ENCODE results near the gene SARS1.

Gene SARS1

GRCh38 chr1:109263234-109263596 lies 49.5 kb downstream of the SARS1 start:
- no peak for DNase-seq

DNA sequence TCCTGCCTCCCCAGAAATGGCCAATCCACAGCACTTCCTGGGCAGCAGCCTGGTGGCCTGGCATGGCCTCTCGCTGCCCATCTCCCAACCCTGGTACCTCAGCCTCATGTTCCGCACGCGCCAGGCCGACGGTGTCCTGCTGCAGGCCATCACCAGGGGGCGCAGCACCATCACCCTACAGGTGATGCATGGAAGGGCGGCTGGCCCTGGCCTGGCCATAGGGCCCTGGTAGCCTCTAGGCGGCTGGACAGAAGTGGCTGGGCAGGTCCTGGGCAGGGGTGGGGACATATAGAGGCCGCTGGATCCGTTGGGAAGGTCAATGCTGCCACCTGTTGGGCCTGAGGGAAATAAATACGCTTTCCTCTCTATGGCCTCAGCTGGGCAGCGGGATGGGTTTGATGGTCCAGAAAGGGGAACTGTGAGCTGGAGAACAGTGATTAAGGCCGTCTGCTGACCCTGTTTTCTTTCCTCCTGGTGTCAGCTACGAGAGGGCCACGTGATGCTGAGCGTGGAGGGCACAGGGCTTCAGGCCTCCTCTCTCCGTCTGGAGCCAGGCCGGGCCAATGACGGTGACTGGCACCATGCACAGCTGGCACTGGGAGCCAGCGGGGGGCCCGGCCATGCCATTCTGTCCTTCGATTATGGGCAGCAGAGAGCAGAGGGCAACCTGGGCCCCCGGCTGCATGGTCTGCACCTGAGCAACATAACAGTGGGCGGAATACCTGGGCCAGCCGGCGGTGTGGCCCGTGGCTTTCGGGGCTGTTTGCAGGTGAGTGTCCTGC lies 50.1 kb downstream of the SARS1 start:
- peak; percentile 64 for DNase-seq

GRCh38 chr1:109264379-109264755 lies 50.6 kb downstream of the SARS1 start:
- DNase-seq: no peak

- DNase-seq: no peak
These were observed 51.3 kb downstream of the SARS1 start for GRCh38 chr1:109265016-109265415.

GRCh38 chr1:109265741-109266330 lies 52.1 kb downstream of the SARS1 start:
- DNase-seq: no peak

GRCh38 chr1:109266965-109267364 lies 53.2 kb downstream of the SARS1 start:
- peak; percentile 61 for DNase-seq

DNA sequence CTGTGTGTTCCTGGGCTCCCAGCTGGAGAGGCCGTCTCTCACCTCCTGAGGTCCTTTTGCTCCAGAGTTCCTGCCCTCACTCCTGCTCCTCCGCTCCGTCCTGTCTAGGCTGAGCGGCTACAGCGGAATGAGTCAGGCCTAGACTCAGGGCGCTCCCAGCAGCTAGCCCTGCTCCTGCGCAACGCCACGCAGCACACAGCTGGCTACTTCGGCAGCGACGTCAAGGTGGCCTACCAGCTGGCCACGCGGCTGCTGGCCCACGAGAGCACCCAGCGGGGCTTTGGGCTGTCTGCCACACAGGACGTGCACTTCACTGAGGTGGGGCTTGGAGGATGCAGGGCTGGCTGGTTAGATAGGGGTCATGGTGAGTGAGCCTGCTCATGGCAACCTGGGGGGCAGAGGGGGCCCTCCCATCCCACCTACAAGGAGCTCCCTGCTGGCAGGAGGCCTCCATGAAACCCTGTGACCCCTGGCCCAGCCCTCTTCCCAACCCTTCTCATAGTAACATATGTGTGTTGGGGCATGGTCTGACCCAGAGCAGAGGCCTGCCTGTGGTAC lies 54.1 kb downstream of the SARS1 start:
- no peak for DNase-seq

GRCh38 chr1:109268431-109269211 lies 54.9 kb downstream of the SARS1 start:
- DNase-seq: no peak

DNA sequence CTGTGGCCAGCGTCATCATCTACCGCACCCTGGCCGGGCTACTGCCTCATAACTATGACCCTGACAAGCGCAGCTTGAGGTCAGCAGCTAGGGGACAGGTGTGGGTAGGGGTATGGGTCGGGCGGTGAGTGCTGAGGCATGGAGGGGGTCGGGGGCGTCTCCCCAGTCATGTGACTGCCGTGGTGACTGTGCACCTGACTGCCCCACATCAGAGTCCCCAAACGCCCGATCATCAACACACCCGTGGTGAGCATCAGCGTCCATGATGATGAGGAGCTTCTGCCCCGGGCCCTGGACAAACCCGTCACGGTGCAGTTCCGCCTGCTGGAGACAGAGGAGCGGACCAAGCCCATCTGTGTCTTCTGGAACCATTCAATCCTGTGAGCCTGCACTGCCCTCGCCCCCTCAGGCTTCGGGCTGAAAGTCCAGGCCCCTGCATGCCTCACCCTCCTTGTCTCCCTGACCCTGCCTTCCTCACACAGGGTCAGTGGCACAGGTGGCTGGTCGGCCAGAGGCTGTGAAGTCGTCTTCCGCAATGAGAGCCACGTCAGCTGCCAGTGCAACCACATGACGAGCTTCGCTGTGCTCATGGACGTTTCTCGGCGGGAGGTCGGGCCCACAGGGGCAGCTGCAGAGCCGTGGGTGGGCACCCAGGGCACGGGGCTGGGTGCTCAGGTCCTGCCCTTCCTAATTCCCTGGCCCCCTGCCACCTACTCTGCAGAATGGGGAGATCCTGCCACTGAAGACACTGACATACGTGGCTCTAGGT lies 55.7 kb downstream of the SARS1 start:
- DNase-seq: no peak

DNA sequence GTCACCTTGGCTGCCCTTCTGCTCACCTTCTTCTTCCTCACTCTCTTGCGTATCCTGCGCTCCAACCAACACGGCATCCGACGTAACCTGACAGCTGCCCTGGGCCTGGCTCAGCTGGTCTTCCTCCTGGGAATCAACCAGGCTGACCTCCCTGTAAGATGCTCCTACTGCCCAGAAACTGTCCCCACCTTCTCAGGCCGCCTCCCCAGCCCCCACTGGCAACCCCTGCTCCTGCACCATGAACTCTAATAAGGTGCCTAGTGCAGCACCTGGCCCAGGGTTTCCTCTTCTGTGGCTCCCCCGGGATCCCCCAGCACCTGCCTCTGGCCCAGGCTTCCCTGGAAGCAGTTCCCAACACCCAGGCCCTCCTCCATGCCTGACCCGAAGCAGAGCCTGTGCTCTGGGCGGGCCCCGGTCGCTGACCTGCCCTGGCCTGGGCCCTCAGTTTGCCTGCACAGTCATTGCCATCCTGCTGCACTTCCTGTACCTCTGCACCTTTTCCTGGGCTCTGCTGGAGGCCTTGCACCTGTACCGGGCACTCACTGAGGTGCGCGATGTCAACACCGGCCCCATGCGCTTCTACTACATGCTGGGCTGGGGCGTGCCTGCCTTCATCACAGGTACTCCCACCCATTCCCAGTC lies 56.4 kb downstream of the SARS1 start:
- no peak for DNase-seq

- no peak for DNase-seq
These were observed 57.1 kb downstream of the SARS1 start for GRCh38 chr1:109270623-109271317.

DNA sequence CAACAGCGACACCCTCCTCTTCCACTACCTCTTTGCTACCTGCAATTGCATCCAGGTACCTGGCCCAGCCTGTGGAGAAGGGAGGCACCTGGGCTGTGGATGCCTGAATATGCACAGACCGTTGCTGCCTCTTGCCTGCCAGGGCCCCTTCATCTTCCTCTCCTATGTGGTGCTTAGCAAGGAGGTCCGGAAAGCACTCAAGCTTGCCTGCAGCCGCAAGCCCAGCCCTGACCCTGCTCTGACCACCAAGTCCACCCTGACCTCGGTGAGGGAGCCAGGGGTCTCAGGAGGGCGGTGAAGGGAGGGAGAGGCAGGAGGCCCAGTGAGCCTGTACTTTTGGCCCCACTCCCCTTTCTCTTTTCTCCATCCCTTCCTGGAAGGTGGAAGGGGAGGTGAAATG lies 57.7 kb downstream of the SARS1 start:
- DNase-seq: no peak

DNA sequence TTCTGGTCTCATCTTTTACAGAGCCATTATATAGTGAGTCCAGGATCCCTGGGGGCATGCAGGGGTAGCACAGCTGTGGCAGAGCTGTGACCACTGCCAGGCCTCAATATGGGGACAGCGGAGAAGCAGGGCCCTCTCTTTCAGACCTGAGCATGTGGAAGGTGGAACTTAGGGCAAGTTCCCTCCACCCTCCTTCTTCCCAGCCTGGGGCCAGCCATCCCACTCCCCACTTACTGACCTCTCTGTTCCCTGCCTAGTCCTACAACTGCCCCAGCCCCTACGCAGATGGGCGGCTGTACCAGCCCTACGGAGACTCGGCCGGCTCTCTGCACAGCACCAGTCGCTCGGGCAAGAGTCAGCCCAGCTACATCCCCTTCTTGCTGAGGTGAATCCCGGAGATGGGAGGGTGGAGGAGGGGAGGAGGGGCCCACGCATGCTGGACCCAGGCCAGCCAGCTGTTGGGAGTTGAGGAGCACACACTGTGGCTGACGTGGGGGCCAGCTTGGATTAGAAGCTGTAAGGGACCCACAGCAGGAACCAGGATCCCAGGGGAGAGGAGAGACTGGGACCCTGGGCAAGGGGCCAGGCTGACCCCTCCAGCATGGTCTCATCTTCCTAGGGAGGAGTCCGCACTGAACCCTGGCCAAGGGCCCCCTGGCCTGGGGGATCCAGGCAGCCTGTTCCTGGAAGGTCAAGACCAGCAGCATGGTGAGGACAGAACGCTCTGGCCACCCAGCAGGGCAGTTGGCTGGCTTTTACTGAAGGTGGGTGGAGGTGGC lies 58.5 kb downstream of the SARS1 start:
- no peak for DNase-seq

- DNase-seq: no peak
These were observed 59.3 kb downstream of the SARS1 start for GRCh38 chr1:109272831-109273547.

- no peak for DNase-seq
These were observed 60.0 kb downstream of the SARS1 start for GRCh38 chr1:109273570-109274288.

DNA sequence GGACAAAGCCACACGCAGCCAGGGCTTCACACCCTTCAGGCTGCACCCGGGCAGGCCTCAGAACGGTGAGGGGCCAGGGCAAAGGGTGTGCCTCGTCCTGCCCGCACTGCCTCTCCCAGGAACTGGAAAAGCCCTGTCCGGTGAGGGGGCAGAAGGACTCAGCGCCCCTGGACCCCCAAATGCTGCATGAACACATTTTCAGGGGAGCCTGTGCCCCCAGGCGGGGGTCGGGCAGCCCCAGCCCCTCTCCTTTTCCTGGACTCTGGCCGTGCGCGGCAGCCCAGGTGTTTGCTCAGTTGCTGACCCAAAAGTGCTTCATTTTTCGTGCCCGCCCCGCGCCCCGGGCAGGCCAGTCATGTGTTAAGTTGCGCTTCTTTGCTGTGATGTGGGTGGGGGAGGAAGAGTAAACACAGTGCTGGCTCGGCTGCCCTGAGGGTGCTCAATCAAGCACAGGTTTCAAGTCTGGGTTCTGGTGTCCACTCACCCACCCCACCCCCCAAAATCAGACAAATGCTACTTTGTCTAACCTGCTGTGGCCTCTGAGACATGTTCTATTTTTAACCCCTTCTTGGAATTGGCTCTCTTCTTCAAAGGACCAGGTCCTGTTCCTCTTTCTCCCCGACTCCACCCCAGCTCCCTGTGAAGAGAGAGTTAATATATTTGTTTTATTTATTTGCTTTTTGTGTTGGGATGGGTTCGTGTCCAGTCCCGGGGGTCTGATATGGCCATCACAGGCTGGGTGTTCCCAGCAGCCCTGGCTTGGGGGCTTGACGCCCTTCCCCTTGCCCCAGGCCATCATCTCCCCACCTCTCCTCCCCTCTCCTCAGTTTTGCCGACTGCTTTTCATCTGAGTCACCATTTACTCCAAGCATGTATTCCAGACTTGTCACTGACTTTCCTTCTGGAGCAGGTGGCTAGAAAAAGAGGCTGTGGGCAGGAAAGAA lies 61.1 kb downstream of the SARS1 start:
- DNase-seq: peak; percentile 58

GRCh38 chr1:109275706-109276345 lies 62.1 kb downstream of the SARS1 start:
- DNase-seq: peak; percentile 62
